HEK293 (cell line): ENCODE results near the gene TMEM183A.

ENCODE experiments used
- FEZF1 ChIP-seq: fragments of 450-650 bp; formaldehyde crosslinking; IDR thresholded peaks from 2 replicates; pipeline ENCODE4 v1.5.1; 2016; ENCODE audit warnings: missing biosample characterization, missing genetic modification characterization
- KLF10 ChIP-seq: fragments of 450-650 bp; IDR thresholded peaks from 2 replicates; pipeline ENCODE4 v1.5.1; 2018; ENCODE audit warnings: missing biosample characterization, mild to moderate bottlenecking, missing genetic modification characterization
- ZFP41 ChIP-seq: fragments of 450-650 bp; formaldehyde crosslinking; IDR thresholded peaks from 2 replicates; pipeline ENCODE4 v1.5.1; 2016; ENCODE audit warnings: missing biosample characterization, missing genetic modification characterization, borderline replicate concordance
- ZNF155 ChIP-seq: fragments of 450-650 bp; formaldehyde crosslinking; IDR thresholded peaks from 2 replicates; pipeline ENCODE4 v1.5.1; 2016; ENCODE audit warnings: missing biosample characterization, missing genetic modification characterization
- ZNF174 ChIP-seq: fragments of 450-650 bp; formaldehyde crosslinking; IDR thresholded peaks from 2 replicates; pipeline ENCODE4 v1.5.0; 2017; ENCODE audit warnings: missing biosample characterization, mild to moderate bottlenecking, missing genetic modification characterization
- ZNF175 ChIP-seq: fragments of 450-650 bp; formaldehyde crosslinking; IDR thresholded peaks from 2 replicates; pipeline ENCODE4 v1.5.1; 2016; ENCODE audit warnings: missing biosample characterization, missing genetic modification characterization
- ZNF24 ChIP-seq: fragments of 450-650 bp; formaldehyde crosslinking; IDR thresholded peaks from 2 replicates; pipeline ENCODE4 v1.5.1; 2016; ENCODE audit warnings: missing biosample characterization, missing genetic modification characterization
- ZNF530 ChIP-seq: fragments of 450-650 bp; formaldehyde crosslinking; IDR thresholded peaks from 2 replicates; pipeline ENCODE4 v1.5.1; 2016; ENCODE audit warnings: low read depth, missing biosample characterization, missing genetic modification characterization
- TF ChIP-seq, protein P1 (sequence below): fragments of 450-650 bp; formaldehyde crosslinking; IDR thresholded peaks from 2 replicates; pipeline ENCODE4 v1.5.1; 2016; ENCODE audit warnings: missing biosample characterization, missing genetic modification characterization
- TF ChIP-seq, protein P2 (sequence below): fragments of 450-650 bp; formaldehyde crosslinking; IDR thresholded peaks from 2 replicates; pipeline ENCODE4 v1.5.1; 2016; ENCODE audit warnings: missing biosample characterization, missing genetic modification characterization
- TF ChIP-seq, protein P3 (sequence below): IDR thresholded peaks from 2 replicates; pipeline ENCODE4 v1.6.1; 2011; ENCODE audit warnings: mild to moderate bottlenecking, low read depth, low read length, borderline replicate concordance
- TF ChIP-seq, protein P4 (sequence below): fragments of 450-650 bp; formaldehyde crosslinking; IDR thresholded peaks from 2 replicates; pipeline ENCODE4 v1.5.1; 2016; ENCODE audit warnings: missing biosample characterization, missing genetic modification characterization, low read depth

DNA sequence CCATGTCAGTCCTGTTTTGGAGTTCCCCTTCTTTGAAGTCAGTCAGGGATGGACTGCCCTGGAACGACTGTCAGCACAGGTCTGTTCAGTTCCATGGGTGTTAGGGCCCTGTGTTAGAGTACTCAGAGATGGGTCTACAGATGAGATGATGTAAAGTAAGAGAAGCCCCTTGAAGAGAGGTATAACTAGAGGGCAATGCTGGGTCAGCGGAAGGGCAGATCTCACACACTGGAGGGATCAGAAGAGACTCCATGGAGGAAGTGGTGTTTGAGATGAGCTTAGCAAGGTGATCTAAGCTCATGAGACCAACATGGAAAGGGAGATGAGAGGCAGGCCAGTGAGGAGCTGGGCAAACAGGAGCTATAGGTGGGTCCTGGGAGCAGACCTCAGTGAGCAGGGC, 26.7 kb downstream of the TMEM183A start:
- TF ChIP-seq, protein P1, sequence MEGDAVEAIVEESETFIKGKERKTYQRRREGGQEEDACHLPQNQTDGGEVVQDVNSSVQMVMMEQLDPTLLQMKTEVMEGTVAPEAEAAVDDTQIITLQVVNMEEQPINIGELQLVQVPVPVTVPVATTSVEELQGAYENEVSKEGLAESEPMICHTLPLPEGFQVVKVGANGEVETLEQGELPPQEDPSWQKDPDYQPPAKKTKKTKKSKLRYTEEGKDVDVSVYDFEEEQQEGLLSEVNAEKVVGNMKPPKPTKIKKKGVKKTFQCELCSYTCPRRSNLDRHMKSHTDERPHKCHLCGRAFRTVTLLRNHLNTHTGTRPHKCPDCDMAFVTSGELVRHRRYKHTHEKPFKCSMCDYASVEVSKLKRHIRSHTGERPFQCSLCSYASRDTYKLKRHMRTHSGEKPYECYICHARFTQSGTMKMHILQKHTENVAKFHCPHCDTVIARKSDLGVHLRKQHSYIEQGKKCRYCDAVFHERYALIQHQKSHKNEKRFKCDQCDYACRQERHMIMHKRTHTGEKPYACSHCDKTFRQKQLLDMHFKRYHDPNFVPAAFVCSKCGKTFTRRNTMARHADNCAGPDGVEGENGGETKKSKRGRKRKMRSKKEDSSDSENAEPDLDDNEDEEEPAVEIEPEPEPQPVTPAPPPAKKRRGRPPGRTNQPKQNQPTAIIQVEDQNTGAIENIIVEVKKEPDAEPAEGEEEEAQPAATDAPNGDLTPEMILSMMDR (tag by site-specific recombination): no peak
- TF ChIP-seq ZNF155 (no peak), ZNF530 (no peak), ZFP41 (no peak), ZNF175 (tag by site-specific recombination) (no peak), ZNF24 (tag by site-specific recombination) (no peak), KLF10 (no peak), ZNF174 (no peak), FEZF1 (no peak)
- TF ChIP-seq, protein P2, sequence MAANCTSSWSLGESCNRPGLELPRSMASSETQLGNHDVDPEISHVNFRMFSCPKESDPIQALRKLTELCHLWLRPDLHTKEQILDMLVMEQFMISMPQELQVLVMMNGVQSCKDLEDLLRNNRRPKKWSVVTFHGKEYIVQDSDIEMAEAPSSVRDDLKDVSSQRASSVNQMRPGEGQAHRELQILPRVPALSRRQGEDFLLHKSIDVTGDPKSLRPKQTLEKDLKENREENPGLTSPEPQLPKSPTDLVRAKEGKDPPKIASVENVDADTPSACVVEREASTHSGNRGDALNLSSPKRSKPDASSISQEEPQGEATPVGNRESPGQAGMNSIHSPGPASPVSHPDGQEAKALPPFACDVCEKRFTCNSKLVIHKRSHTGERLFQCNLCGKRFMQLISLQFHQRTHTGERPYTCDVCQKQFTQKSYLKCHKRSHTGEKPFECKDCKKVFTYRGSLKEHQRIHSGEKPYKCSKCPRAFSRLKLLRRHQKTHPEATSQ (tag by site-specific recombination): no peak
- TF ChIP-seq, protein P3, sequence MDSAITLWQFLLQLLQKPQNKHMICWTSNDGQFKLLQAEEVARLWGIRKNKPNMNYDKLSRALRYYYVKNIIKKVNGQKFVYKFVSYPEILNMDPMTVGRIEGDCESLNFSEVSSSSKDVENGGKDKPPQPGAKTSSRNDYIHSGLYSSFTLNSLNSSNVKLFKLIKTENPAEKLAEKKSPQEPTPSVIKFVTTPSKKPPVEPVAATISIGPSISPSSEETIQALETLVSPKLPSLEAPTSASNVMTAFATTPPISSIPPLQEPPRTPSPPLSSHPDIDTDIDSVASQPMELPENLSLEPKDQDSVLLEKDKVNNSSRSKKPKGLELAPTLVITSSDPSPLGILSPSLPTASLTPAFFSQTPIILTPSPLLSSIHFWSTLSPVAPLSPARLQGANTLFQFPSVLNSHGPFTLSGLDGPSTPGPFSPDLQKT: no peak
- TF ChIP-seq, protein P4, sequence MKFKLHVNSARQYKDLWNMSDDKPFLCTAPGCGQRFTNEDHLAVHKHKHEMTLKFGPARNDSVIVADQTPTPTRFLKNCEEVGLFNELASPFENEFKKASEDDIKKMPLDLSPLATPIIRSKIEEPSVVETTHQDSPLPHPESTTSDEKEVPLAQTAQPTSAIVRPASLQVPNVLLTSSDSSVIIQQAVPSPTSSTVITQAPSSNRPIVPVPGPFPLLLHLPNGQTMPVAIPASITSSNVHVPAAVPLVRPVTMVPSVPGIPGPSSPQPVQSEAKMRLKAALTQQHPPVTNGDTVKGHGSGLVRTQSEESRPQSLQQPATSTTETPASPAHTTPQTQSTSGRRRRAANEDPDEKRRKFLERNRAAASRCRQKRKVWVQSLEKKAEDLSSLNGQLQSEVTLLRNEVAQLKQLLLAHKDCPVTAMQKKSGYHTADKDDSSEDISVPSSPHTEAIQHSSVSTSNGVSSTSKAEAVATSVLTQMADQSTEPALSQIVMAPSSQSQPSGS (tag by site-specific recombination): no peak
